Motor neuron (in vitro differentiated cells): Measurements from ENCODE around the gene HSPB1. TPM values are rescaled to one million over a fixed set of nuclear protein-coding genes. Genes with fewer than 3 reads are reported as not detected.
"Not testable (repeated sequence)": the region's sequence is repeated elsewhere in the genome, so short reads cannot be mapped to it uniquely, and the experiment has no call there.

Source experiments
- ATAC-seq, 8 experiments: fragments of 200-7000 bp; cut with Tn5 transposase; replicated peaks in 6 of 8; 2 replicates each; pipeline ENCODE4 v1.8.0; 2021; ENCODE audit warnings: mild to moderate bottlenecking in 8 of 8, moderate library complexity in 8 of 8
- H3K27ac ChIP-seq, 2 donors: fragments of 250-450 bp; sonication (Bioruptor Pico); 2 replicates each; pipeline ENCODE4 v1.9.0; 2021; ENCODE audit warnings: antibody characterized with exemption in 2 of 2, mild to moderate bottlenecking in 2 of 2, moderate library complexity in 1 of 2
- H3K4me1 ChIP-seq, 2 donors: fragments of 250-450 bp; sonication (Bioruptor Pico); replicated peaks in 1 of 2; 2 replicates each; pipeline ENCODE4 v1.6.1; 2021; ENCODE audit warnings: antibody characterized with exemption in 2 of 2, mild to moderate bottlenecking in 2 of 2, moderate library complexity in 1 of 2
- H3K4me3 ChIP-seq, 5 donors: fragments of 250-450 bp; sonication (Bioruptor Pico); 2 replicates each; pipeline ENCODE4 v1.9.0; 2021; ENCODE audit warnings: antibody characterized with exemption in 5 of 5, mild to moderate bottlenecking in 5 of 5, moderate library complexity in 4 of 5
- WGBS, 10 experiments: fragments of 450-650 bp; shearing (Covaris generic); methylation state at CpG; one replicate each; pipeline ENCODE4 v1.0.0; 2022; 5-methylcytosine and 5-hydroxymethylcytosine counted together
- in situ Hi-C, 9 experiments: fragments of 400-800 bp; cut with MboI; loops; one replicate each; pipeline ENCODE4 v1.15.0; 2021; ENCODE audit warnings: low sequenced_read_pairs in 9 of 9, low pct_unique_long_range_greater_than_20kb in 2 of 9; ENCODE audit not compliant: unreplicated experiment in 9 of 9
- total RNA-seq, 8 experiments: library from RNA; unstranded; fragments of 300-600 nt; gene quantifications; 2 replicates each; pipeline versions ENCODE4 v1.2.3 to v1.2.4, GENCODE V29; 2022

HSPB1 gene
- total RNA-seq, 8 experiments from 2014 or later, result 44.0 to 193 (median 120) TPM

- Histone ChIP-seq H3K27ac (no peak overlapping the region), H3K4me3 (no peak overlapping the region), H3K4me1 (peaks cover 0 to 23% of the 10 kb centered on the region in 2 donors)
- in situ Hi-C loops, result loop anchor here in 1 of 9 experiments (25.0 kb wide), 1 partner anchor 113 kb away; no protein-coding TSS in a partner anchor
- WGBS, 10 experiments, result 70 to 100% (median 98%) methylated on average over 1 to 7 of the region's 7 CpGs; no CpG with 5 or more reads in 2 of the 10 experiments
- ATAC-seq, result no peak
Measured at GRCh38 chr7:76300166-76300731, 2.2 kb upstream of the HSPB1 start.

- WGBS, 10 experiments, result 80 to 100% (median 90%) methylated on average over 1 to 2 of the region's 3 CpGs; no CpG with 5 or more reads in 3 of the 10 experiments
- no peak overlapping the region for H3K27ac ChIP-seq
- no peak for ATAC-seq
- in situ Hi-C loops, result loop anchor here in 1 of 9 experiments (25.0 kb wide), 1 partner anchor 114 kb away; no protein-coding TSS in a partner anchor
- no peak overlapping the region for H3K4me3 ChIP-seq
- H3K4me1 ChIP-seq, result peaks cover 0 to 24% of the 10 kb centered on the region in 2 donors
Measured at GRCh38 chr7:76301000-76301399, 1.5 kb upstream of the HSPB1 start.

DNA sequence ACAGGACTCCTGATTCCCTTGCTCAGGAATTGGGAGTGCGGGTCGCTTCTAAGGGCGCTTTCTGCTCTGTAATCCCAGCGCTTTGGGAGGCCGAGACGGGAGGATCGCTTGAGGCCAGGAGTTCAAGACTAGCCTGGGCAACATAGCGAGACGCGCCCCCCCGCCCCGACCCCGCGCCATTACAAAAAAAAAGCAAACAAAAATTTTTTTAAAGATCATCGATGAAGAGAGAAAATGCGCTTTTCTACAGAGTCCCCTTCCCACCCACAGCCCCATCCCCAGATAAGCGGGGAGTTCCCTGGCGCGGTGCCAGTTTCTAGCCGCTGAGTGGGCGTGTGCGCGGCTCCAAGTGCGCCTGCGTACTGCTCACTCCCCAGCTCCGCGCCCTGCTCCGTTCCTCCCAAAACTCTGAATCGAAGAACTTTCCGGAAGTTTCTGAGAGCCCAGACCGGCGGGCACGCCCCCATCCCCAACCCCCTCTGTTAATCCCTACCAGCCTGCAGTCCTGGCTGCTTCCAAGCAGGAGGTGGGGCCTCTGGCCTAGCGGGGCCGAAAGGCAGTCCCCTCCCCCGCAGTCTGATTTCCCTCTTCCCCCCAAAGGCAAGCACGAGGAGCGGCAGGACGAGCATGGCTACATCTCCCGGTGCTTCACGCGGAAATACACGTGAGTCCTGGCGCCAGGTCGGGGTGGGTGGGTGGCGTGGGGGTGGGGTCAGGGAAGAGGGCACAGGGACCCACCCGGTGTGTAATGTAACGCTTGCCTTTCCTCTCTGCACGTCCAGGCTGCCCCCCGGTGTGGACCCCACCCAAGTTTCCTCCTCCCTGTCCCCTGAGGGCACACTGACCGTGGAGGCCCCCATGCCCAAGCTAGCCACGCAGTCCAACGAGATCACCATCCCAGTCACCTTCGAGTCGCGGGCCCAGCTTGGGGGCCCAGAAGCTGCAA lies 1.0 kb downstream of the HSPB1 start:
- Histone ChIP-seq H3K4me3 (peak overlapping the region; percentile 43 to 58 (median 57)), H3K4me1 (peaks cover 14 to 33% of the 10 kb centered on the region in 2 donors), H3K27ac (peak overlapping the region in 1 of 2 donors; percentile 93)
- in situ Hi-C loops, result loop anchor here in 1 of 9 experiments (25.0 kb wide), 1 partner anchor 116 kb away; no protein-coding TSS in a partner anchor
- WGBS, 10 experiments, result 0 to 60% (median 5%) methylated on average over 1 to 9 of the region's 56 CpGs; no CpG with 5 or more reads in 6 of the 10 experiments
- ATAC-seq, result peak; percentile 7 to 68 (median 30)

DNA sequence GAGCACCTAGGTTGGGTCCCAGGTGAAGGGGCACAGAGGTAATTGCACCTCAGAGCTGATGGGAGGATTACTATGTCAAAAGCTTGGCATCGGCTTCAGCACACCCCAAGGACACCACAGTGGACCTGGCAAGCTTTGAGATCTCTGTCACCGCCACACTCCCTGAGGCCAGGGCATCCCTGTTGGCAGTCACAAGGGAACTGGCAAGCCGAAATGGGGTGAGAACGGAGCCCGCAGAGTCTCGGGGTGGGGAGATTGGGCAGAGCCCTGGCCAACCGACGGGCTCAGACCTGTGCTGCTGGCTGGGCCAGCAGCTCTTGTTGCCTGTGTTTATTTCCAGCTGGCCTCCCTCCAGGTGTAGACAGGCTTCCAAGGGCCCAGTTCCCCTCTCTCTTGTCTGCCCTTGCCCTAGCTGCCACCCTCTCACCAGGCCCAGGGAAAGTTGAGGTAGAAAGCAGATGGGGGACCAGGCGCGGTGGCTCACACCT lies 2.5 kb downstream of the HSPB1 start:
- no peak for ATAC-seq
- H3K4me3 ChIP-seq, result no peak overlapping the region
- in situ Hi-C loops, result loop anchor here in 1 of 9 experiments (25.0 kb wide), 1 partner anchor 118 kb away; no protein-coding TSS in a partner anchor
- 40 to 100% (median 94%) methylated on average over 1 to 7 of the region's 10 CpGs; no CpG with 5 or more reads in 3 of the 10 experiments for WGBS, 10 experiments
- no peak overlapping the region for H3K27ac ChIP-seq
- peaks cover 14 to 33% of the 10 kb centered on the region in 2 donors for H3K4me1 ChIP-seq

DNA sequence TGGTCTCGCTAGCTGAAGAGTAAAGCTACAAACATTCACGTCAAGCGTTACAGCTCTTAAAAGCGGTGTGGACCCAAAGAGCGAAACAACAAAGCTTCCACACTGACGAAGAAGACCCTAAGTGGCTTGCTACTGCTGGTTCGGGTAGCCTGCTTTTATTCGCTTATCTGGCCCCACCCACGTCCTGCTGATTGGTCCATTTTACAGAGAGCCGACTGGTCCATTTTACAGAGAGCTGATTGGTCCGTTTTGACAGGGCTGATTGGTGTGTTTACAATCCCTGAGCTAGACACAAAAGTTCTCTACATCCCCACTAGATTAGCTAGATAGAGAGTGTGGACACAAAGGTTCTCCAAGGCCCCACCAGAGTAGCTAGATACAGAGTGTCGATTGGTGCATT lies 6.4 kb downstream of the HSPB1 start:
- in situ Hi-C loops, result loop anchor here in 1 of 9 experiments (25.0 kb wide), 1 partner anchor 122 kb away; no protein-coding TSS in a partner anchor
- not testable (repeated sequence) for ATAC-seq, H3K27ac ChIP-seq, H3K4me3 ChIP-seq
- 70 to 100% (median 87%) methylated on average over 1 to 7 of the region's 12 CpGs; no CpG with 5 or more reads in 4 of the 10 experiments for WGBS, 10 experiments
- peaks cover 14 to 33% of the 10 kb centered on the region in 2 donors for H3K4me1 ChIP-seq

- not testable (repeated sequence) for H3K27ac ChIP-seq, ATAC-seq, H3K4me3 ChIP-seq
- WGBS, 10 experiments, result 86 to 100% (median 99%) methylated on average over 1 to 10 of the region's 50 CpGs; no CpG with 5 or more reads in 6 of the 10 experiments
- peaks cover 14 to 32% of the 10 kb centered on the region in 2 donors for H3K4me1 ChIP-seq
- in situ Hi-C loops, result loop anchor here in 2 of 9 experiments (10.0 to 25.0 kb wide), 2 partner anchors 122 to 135 kb away; no protein-coding TSS in a partner anchor
Measured at GRCh38 chr7:76309341-76310101, 7.0 kb downstream of the HSPB1 start.

DNA sequence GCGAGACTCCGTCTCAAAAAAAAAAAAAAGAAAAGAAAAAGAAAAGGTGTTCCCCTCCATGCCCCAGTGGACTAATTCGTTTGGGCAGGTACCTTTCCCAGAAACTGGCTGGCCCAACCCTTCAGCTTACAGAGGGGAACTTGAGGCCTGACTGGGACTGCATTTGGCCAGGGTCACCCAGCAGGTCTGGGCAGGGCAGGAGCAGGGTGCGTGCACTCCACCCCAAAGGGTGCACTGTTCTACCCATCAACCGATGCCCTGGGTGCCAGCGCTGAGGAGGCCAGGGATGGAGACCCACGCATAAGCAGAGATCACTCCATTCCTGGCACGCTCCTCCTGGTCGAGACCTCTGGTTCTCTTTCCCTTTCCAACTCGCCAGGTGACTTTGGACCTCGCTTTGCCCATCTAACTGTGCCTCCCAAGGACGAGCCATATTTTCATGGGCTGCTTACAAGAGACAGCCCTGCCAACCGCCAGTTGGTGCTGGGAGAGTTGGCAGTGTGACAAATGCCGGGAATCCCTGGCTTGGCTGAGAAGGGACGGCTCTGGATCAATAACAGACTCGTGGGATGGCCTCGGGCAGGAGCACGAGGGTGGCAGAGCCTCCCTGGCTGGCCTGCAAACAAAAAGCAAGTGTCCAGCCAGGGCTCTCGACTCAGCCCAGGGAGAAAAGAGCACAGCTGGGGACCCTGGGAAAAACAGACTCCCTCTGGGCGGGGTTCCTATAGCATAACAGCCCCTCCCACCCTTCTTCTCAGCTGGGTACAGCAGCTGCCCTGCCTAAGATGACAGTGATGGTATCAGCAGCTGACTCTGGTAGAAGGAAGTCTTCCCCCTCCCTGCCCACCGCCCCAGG lies 7.9 kb downstream of the HSPB1 start:
- H3K4me3 ChIP-seq, result no peak overlapping the region
- peaks cover 14 to 32% of the 10 kb centered on the region in 2 donors for H3K4me1 ChIP-seq
- ATAC-seq, result peak; percentile 8 to 63 (median 42)
- WGBS, 10 experiments, result 33 to 97% (median 70%) methylated on average over 1 to 6 of the region's 21 CpGs; no CpG with 5 or more reads in 5 of the 10 experiments
- peak overlapping the region in 1 of 2 donors; percentile 37 for H3K27ac ChIP-seq
- in situ Hi-C loops, result loop anchor here in 2 of 9 experiments (10.0 to 25.0 kb wide), 2 partner anchors 123 to 136 kb away; no protein-coding TSS in a partner anchor

DNA sequence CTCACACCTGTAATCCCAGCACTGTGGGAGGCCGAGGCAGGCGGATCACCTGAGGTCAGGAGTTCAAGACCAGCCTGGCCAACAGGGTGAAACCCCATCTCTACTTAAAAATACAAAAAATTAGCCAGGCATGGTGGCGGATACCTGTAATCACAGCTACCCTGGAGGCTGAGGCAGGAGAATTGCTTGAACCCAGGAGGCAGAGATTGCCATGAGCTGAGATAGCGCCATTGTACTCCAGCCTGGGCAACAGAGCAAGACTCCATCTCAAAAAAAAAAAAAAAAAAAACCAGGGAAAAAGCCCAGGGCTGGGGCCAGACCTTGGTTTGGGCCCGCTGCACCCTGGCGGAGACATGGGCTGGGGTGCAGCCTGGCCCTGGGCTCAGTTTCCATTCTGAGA lies 9.4 kb downstream of the HSPB1 start:
- WGBS, 10 experiments, result 50 to 100% (median 93%) methylated on average over 1 to 3 of the region's 6 CpGs; no CpG with 5 or more reads in 2 of the 10 experiments
- peaks cover 7 to 21% of the 10 kb centered on the region in 2 donors for H3K4me1 ChIP-seq
- not testable (repeated sequence) for H3K4me3 ChIP-seq, ATAC-seq, H3K27ac ChIP-seq
- in situ Hi-C loops, result loop anchor here in 2 of 9 experiments (10.0 to 25.0 kb wide), 2 partner anchors 125 to 137 kb away; no protein-coding TSS in a partner anchor

DNA sequence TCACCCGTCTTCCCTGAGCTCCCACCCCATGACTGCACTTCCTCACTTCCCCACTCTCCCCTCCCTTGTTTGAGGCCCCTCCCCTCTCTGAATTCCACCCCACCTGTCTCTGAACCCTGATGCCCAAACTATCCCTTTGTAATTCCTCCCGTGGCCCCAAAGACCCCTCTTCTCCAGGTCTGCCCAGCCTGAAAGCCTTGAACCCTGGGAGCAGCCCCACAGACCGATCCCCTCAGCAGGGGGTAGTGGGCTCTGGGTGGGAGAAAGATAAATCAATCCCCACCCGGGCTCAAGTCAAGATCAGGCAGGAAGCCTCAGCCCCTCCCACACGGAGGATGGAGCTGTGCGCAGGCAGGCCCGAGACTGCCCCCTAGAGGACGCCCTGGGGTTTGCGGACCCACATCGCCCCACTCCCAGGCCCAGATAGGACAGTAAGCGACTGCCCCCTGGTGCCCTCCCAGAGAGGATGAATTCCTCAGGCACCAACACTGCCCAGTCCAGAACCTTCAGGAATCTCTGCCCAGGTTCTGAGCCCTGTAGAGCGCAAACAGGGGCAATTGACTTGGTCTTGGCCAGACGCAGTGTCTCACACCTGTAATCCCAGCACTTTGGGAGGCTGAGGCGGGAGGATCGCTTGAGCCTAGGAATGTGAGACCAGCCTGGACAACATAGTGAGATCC lies 11.7 kb downstream of the HSPB1 start:
- WGBS, 10 experiments, result 0% methylated on average over 1 to 2 of the region's 15 CpGs; no CpG with 5 or more reads in 8 of the 10 experiments
- H3K4me1 ChIP-seq, result peaks cover 11 to 21% of the 10 kb centered on the region in 2 donors
- H3K27ac ChIP-seq, result no peak overlapping the region
- in situ Hi-C loops, result loop anchor here in 2 of 9 experiments (10.0 to 25.0 kb wide), 2 partner anchors 127 to 139 kb away; no protein-coding TSS in a partner anchor
- H3K4me3 ChIP-seq, result no peak overlapping the region
- peak; percentile 11 to 50 (median 24) for ATAC-seq

DNA sequence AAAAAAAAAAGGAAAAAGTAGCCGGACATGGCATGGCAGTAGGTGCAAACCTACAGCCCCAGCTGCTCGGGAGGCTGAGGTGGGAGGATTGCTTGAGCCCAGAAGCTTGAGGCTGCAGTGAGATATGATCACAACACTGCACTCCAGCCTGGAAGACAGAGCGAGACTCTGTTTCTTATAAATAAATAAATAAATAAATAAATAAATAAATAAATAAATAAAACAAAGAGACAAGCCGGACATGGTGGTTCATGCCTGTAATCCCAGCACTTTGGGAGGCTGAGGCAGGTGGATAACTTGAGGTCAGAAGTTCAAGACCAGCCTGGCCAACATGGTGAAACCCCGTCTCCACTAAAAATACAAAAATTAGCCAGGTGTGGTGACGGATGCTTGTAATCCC lies 12.3 kb downstream of the HSPB1 start:
- H3K27ac ChIP-seq, H3K4me3 ChIP-seq, ATAC-seq: not testable (repeated sequence)
- in situ Hi-C loops, result loop anchor here in 2 of 9 experiments (10.0 to 25.0 kb wide), 2 partner anchors 127 to 140 kb away; no protein-coding TSS in a partner anchor
- peaks cover 14 to 22% of the 10 kb centered on the region in 2 donors for H3K4me1 ChIP-seq
- WGBS, 10 experiments, result 36 to 100% (median 63%) methylated on average over 1 to 4 of the region's 6 CpGs
